Endothelial cell (in vitro differentiated cells): ENCODE results near the gene PARD3B. TPM values are rescaled to one million over a fixed set of nuclear protein-coding genes. Genes with fewer than 3 reads are reported as not detected.

Source experiments
- DNase-seq: peaks from one replicate; pipeline ENCODE4 v3.0.0; 2021; ENCODE audit warnings: low spot score
- H3K27ac Mint-ChIP-seq: one replicate; pipeline ENCODE4 v1.8.0; 2021; ENCODE audit warnings: mixed read lengths, inconsistent platforms; ENCODE audit not compliant: unreplicated experiment
- H3K27me3 Mint-ChIP-seq: one replicate; pipeline ENCODE4 v1.8.0; 2021; ENCODE audit warnings: mild to moderate bottlenecking, moderate library complexity, mixed read lengths, inconsistent platforms; ENCODE audit not compliant: unreplicated experiment
- H3K36me3 Mint-ChIP-seq: one replicate; pipeline ENCODE4 v1.8.0; 2021; ENCODE audit warnings: mild to moderate bottlenecking, low read depth, mixed read lengths, inconsistent platforms; ENCODE audit not compliant: unreplicated experiment
- H3K4me1 Mint-ChIP-seq: one replicate; pipeline ENCODE4 v1.8.0; 2021; ENCODE audit warnings: mild to moderate bottlenecking, mixed read lengths, inconsistent platforms; ENCODE audit not compliant: unreplicated experiment
- H3K4me3 Mint-ChIP-seq: one replicate; pipeline ENCODE4 v1.8.0; 2021; ENCODE audit warnings: mild to moderate bottlenecking, mixed read lengths, inconsistent platforms; ENCODE audit not compliant: unreplicated experiment
- H3K9me3 Mint-ChIP-seq: one replicate; pipeline ENCODE4 v1.8.0; 2021; ENCODE audit warnings: mixed read lengths, inconsistent platforms; ENCODE audit not compliant: unreplicated experiment
- CTCF ChIP-seq: fragments of 200-600 bp; sonication (generic); IDR thresholded peaks from one replicate; pipeline ENCODE4 v1.5.0; 2021; ENCODE audit warnings: antibody characterized with exemption; ENCODE audit not compliant: unreplicated experiment
- total RNA-seq: library from RNA; stranded (reverse); fragmentation: NEBNext Ultra II Directional; extraction: Animal tissue kit (Norgen Biotek cat#: 25700); gene quantifications from one replicate; pipeline ENCODE4 v1.2.1, GENCODE V29; 2021; ENCODE audit not compliant: unreplicated experiment

Gene PARD3B
- total RNA-seq, 1 donor from 2014 or later, result 17.4 TPM

- Mint-ChIP-seq H3K36me3 (peaks cover 7% of the 10 kb centered on the region), H3K4me1 (peaks cover 4% of the 10 kb centered on the region), H3K27ac (no peak overlapping the region), H3K9me3 (no peaks in the 10 kb centered on the region), H3K27me3 (peaks cover 3% of the 10 kb centered on the region), H3K4me3 (no peak overlapping the region)
- TF ChIP-seq CTCF, result no peak
- no peak for DNase-seq
These were observed 400.1 kb downstream of the PARD3B start for GRCh38 chr2:204945376-204945775.

- Mint-ChIP-seq H3K27ac (no peak overlapping the region), H3K4me3 (no peak overlapping the region)
- TF ChIP-seq CTCF, result no peak
These were observed 401.6 kb downstream of the PARD3B start for GRCh38 chr2:204946892-204947291.

GRCh38 chr2:204947405-204947804 is 402.1 kb downstream of the PARD3B start:
- TF ChIP-seq CTCF, result no peak
- peaks cover 3% of the 10 kb centered on the region for H3K27me3 Mint-ChIP-seq
- H3K27ac Mint-ChIP-seq, result no peak overlapping the region
- H3K4me3 Mint-ChIP-seq, result no peak overlapping the region
- no peaks in the 10 kb centered on the region for H3K9me3 Mint-ChIP-seq
- peaks cover 4% of the 10 kb centered on the region for H3K4me1 Mint-ChIP-seq
- no peak for DNase-seq
- H3K36me3 Mint-ChIP-seq, result peaks cover 7% of the 10 kb centered on the region

More at GRCh38 chr2:204946892-204947291, 401.6 kb downstream of the PARD3B start:
- no peaks in the 10 kb centered on the region for H3K9me3 Mint-ChIP-seq
- H3K4me1 Mint-ChIP-seq, result peaks cover 4% of the 10 kb centered on the region
- peaks cover 7% of the 10 kb centered on the region for H3K36me3 Mint-ChIP-seq
- no peak for DNase-seq
- peaks cover 3% of the 10 kb centered on the region for H3K27me3 Mint-ChIP-seq

- DNase-seq, result no peak
- Mint-ChIP-seq H3K36me3 (peaks cover 7% of the 10 kb centered on the region), H3K27ac (no peak overlapping the region), H3K9me3 (no peaks in the 10 kb centered on the region), H3K27me3 (peaks cover 3% of the 10 kb centered on the region), H3K4me3 (no peak overlapping the region), H3K4me1 (peaks cover 4% of the 10 kb centered on the region)
- no peak for TF ChIP-seq CTCF
These were observed 402.9 kb downstream of the PARD3B start for GRCh38 chr2:204948024-204948763.

- H3K9me3 Mint-ChIP-seq, result no peaks in the 10 kb centered on the region
- H3K27me3 Mint-ChIP-seq, result peaks cover 3% of the 10 kb centered on the region
- peaks cover 3% of the 10 kb centered on the region for H3K36me3 Mint-ChIP-seq
- H3K4me3 Mint-ChIP-seq, result no peak overlapping the region
- H3K4me1 Mint-ChIP-seq, result peaks cover 4% of the 10 kb centered on the region
- H3K27ac Mint-ChIP-seq, result no peak overlapping the region
- TF ChIP-seq CTCF, result no peak
- no peak for DNase-seq
These were observed 403.5 kb downstream of the PARD3B start for GRCh38 chr2:204948822-204949221.
